ENCODE measurements around the gene SERTM1.

The SERTM1 gene

DNA sequence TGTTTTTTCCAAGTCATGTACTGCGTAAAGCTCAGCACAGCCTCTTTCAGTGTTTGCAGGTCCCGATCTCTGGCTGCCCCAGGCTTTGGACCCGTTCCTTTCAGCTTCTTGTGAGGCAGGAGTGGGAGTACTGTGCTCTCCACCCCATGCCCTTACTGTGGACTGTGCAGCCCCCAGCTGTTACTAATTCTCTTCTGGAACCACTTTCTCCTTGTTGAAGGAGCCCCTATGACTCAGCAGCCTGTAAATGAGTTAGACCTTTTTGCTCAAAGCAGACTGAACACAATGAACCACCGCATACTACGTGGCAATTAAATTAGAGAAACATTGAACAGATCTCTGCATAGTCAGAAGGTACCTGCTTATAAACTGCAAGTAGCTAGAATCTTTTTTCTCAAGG is 39.0 kb downstream of the SERTM1 start:
- TF ChIP-seq NFIC (IDR thresholded peaks at IDR 0.05) (no peak), ZBTB7A (IDR thresholded peaks at IDR 0.05; ENCODE audit: low read depth) (no peak)

GRCh38 chr13:36713887-36714286 is 40.1 kb downstream of the SERTM1 start:
- TF ChIP-seq TAF1 (IDR thresholded peaks at IDR 0.05; ENCODE audit: low read depth) (no peak), CEBPB (IDR thresholded peaks at IDR 0.05) (no peak), MAX (IDR thresholded peaks at IDR 0.05) (no peak), NFIC (IDR thresholded peaks at IDR 0.05) (no peak), TEAD4 (IDR thresholded peaks at IDR 0.05) (no peak), REST (IDR thresholded peaks at IDR 0.05; ENCODE audit: low read depth) (no peak), EP300 (IDR thresholded peaks at IDR 0.05; ENCODE audit: borderline replicate concordance) (no peak), CREB1 (IDR thresholded peaks at IDR 0.05; ENCODE audit: low read depth) (no peak), RAD21 (IDR thresholded peaks at IDR 0.05; ENCODE audit: low read depth) (no peak), EGR1 (IDR thresholded peaks at IDR 0.05) (no peak), FOXM1 (IDR thresholded peaks at IDR 0.05; ENCODE audit: borderline replicate concordance, low read depth) (no peak), TCF12 (IDR thresholded peaks at IDR 0.05; ENCODE audit: low read depth) (no peak), YY1 (IDR thresholded peaks at IDR 0.05; ENCODE audit: low read depth) (no peak), ZBTB7A (IDR thresholded peaks at IDR 0.05; ENCODE audit: low read depth) (no peak)
- TF ChIP-seq, protein P1, sequence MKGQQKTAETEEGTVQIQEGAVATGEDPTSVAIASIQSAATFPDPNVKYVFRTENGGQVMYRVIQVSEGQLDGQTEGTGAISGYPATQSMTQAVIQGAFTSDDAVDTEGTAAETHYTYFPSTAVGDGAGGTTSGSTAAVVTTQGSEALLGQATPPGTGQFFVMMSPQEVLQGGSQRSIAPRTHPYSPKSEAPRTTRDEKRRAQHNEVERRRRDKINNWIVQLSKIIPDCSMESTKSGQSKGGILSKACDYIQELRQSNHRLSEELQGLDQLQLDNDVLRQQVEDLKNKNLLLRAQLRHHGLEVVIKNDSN (IDR thresholded peaks at IDR 0.05) = no peak

DNA sequence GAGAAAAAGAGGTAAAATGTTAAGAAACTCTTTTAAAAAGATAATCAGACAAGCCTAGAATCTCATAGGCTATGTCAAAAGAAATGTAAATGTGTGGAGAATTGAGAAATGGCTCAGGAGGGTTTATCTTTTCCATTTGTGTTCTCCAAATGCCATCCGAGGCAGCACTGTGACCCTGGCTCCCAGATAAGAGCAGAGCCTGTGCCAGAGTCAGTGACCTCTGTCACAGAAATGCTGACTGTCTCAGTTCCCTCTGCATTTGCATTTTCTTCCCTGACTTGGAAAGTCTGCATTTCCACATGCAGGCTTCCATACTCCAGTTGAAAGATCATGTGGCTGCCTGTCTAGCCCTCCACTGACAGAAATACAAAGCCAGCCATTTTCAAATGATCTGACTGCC is 42.0 kb downstream of the SERTM1 start:
- TF ChIP-seq FOXM1 (IDR thresholded peaks at IDR 0.05; ENCODE audit: borderline replicate concordance, low read depth) (no peak), RAD21 (IDR thresholded peaks at IDR 0.05; ENCODE audit: low read depth) (no peak)

- TF ChIP-seq REST (IDR thresholded peaks at IDR 0.05; ENCODE audit: low read depth) (no peak), ZBTB7A (IDR thresholded peaks at IDR 0.05; ENCODE audit: low read depth) (no peak), NFIC (IDR thresholded peaks at IDR 0.05) (no peak), FOXM1 (IDR thresholded peaks at IDR 0.05; ENCODE audit: borderline replicate concordance, low read depth) (no peak), CREB1 (IDR thresholded peaks at IDR 0.05; ENCODE audit: low read depth) (no peak), EP300 (IDR thresholded peaks at IDR 0.05; ENCODE audit: borderline replicate concordance) (no peak), CEBPB (IDR thresholded peaks at IDR 0.05) (no peak), TEAD4 (IDR thresholded peaks at IDR 0.05) (no peak), TAF1 (IDR thresholded peaks at IDR 0.05; ENCODE audit: low read depth) (no peak), YY1 (IDR thresholded peaks at IDR 0.05; ENCODE audit: low read depth) (no peak), MAX (IDR thresholded peaks at IDR 0.05) (no peak), TCF12 (IDR thresholded peaks at IDR 0.05; ENCODE audit: low read depth) (no peak), RAD21 (IDR thresholded peaks at IDR 0.05; ENCODE audit: low read depth) (no peak), EGR1 (IDR thresholded peaks at IDR 0.05) (no peak)
- TF ChIP-seq, protein P1 (IDR thresholded peaks at IDR 0.05) = no peak
Measured at GRCh38 chr13:36717017-36717416, 43.2 kb downstream of the SERTM1 start.

- TF ChIP-seq FOXM1 (IDR thresholded peaks at IDR 0.05; ENCODE audit: borderline replicate concordance, low read depth) = no peak
- no peak for TF ChIP-seq YY1 (IDR thresholded peaks at IDR 0.05; ENCODE audit: low read depth)
- no peak for TF ChIP-seq TCF12 (IDR thresholded peaks at IDR 0.05; ENCODE audit: low read depth)
- no peak for TF ChIP-seq CEBPB (IDR thresholded peaks at IDR 0.05)
Measured at GRCh38 chr13:36717966-36718545, 44.2 kb downstream of the SERTM1 start.

DNA sequence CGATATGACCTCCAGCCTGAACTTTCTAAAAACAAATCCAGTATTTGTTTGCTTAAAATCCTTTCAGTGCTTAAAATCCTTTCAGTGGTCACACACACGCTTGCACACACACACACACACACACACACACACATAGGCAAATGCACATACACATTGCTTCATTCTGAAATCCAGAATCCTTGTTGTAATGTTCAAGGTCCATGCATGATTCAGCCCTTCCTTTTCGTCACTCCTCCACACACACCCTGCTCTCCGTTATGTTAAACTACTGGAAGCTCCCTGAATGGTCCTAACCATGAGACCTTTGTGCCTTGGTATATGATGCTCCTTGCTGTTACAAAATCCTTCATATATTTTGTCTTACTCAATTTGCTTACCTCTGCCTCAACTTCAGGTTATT is 44.9 kb downstream of the SERTM1 start:
- TF ChIP-seq MAX (IDR thresholded peaks at IDR 0.05) (no peak), REST (IDR thresholded peaks at IDR 0.05; ENCODE audit: low read depth) (no peak), TAF1 (IDR thresholded peaks at IDR 0.05; ENCODE audit: low read depth) (no peak), RAD21 (IDR thresholded peaks at IDR 0.05; ENCODE audit: low read depth) (no peak), CEBPB (IDR thresholded peaks at IDR 0.05) (no peak), NFIC (IDR thresholded peaks at IDR 0.05) (no peak)
